HepG2 (cell line): ENCODE measurements around the gene PDP2. TPM values are rescaled to one million over a fixed set of nuclear protein-coding genes. Genes with fewer than 3 reads are reported as not detected.
A peak's percentile ranks its signal among the peaks of the same experiment; 100 is the strongest.

ENCODE experiments used
- ATAD3A ChIP-seq: sonication (generic); formaldehyde crosslinking; IDR thresholded peaks from 2 replicates; pipeline ENCODE4 v1.4.0; 2020; ENCODE audit warnings: missing genetic modification reagents
- CAMTA2 ChIP-seq: sonication (generic); formaldehyde crosslinking; IDR thresholded peaks from 2 replicates; pipeline ENCODE4 v1.4.0; 2020; ENCODE audit warnings: mild to moderate bottlenecking, missing genetic modification reagents, borderline replicate concordance
- HBP1 ChIP-seq: IDR thresholded peaks from 2 replicates; pipeline ENCODE4 v1.6.1; 2016; ENCODE audit warnings: low read depth, control low read depth
- HDAC1 ChIP-seq: sonication (generic); formaldehyde crosslinking; IDR thresholded peaks from 2 replicates; pipeline ENCODE4 v1.5.1; 2020; ENCODE audit warnings: mild to moderate bottlenecking, missing genetic modification reagents
- IKZF5 ChIP-seq: IDR thresholded peaks from 2 replicates; pipeline ENCODE4 v1.6.1; 2018; ENCODE audit warnings: missing genetic modification reagents, mild to moderate bottlenecking, missing compliant biosample characterization
- KDM5B ChIP-seq: sonication (generic); formaldehyde crosslinking; IDR thresholded peaks from 2 replicates; pipeline ENCODE4 v1.4.0; 2020; ENCODE audit warnings: missing genetic modification reagents, mild to moderate bottlenecking, borderline replicate concordance
- LCORL ChIP-seq, 2 experiments: fragments of 450-650 bp in 1 of 2; sonication (generic) in 1 of 2; formaldehyde crosslinking in 1 of 2; IDR thresholded peaks; 2 replicates each; pipeline versions ENCODE4 v1.5.0 to v1.6.1; 2017 to 2020; ENCODE audit warnings: antibody characterized with exemption in 1 of 2, missing genetic modification reagents in 1 of 2
- MED13 ChIP-seq: sonication (generic); formaldehyde crosslinking; IDR thresholded peaks from 2 replicates; pipeline ENCODE4 v1.5.0; 2020; ENCODE audit warnings: missing genetic modification reagents
- NFKB2 ChIP-seq: sonication (generic); formaldehyde crosslinking; IDR thresholded peaks from 2 replicates; pipeline ENCODE4 v1.4.0; 2020; ENCODE audit warnings: missing genetic modification reagents, borderline replicate concordance
- PCBP1 ChIP-seq: fragments of 200-400 bp; formaldehyde crosslinking; IDR thresholded peaks from 2 replicates; pipeline ENCODE4 v1.6.1; 2017; ENCODE audit warnings: mild to moderate bottlenecking, low read depth, low read length, borderline replicate concordance
- PRDM15 ChIP-seq: sonication (generic); formaldehyde crosslinking; IDR thresholded peaks from 2 replicates; pipeline ENCODE4 v1.4.0; 2020; ENCODE audit warnings: missing genetic modification reagents
- RAD21 ChIP-seq: fragments of 450-650 bp; formaldehyde crosslinking; IDR thresholded peaks from 2 replicates; pipeline ENCODE4 v1.5.0; 2020; ENCODE audit warnings: mild to moderate bottlenecking
- SMAD1 ChIP-seq: sonication (generic); formaldehyde crosslinking; IDR thresholded peaks from 2 replicates; pipeline ENCODE4 v1.4.0; 2020; ENCODE audit warnings: missing genetic modification reagents, low read depth, mild to moderate bottlenecking, borderline replicate concordance
- TCF12 ChIP-seq, 2 experiments: fragments of 450-650 bp in 1 of 2; sonication (generic) in 1 of 2; formaldehyde crosslinking in 1 of 2; IDR thresholded peaks; 2 replicates each; pipeline versions ENCODE4 v1.6.1 to v1.8.0; 2017 to 2022; ENCODE audit warnings: antibody characterized with exemption in 1 of 2, mild to moderate bottlenecking in 1 of 2, missing genetic modification reagents in 1 of 2, moderate library complexity in 1 of 2
- XRCC5 ChIP-seq: fragments of 200-400 bp; formaldehyde crosslinking; optimal IDR thresholded peaks from 2 replicates; pipeline ENCODE3; 2017; ENCODE audit warnings: mild to moderate bottlenecking, low read length
- ZBTB8A ChIP-seq: sonication (generic); formaldehyde crosslinking; IDR thresholded peaks from 2 replicates; pipeline ENCODE4 v1.4.0; 2020; ENCODE audit warnings: mild to moderate bottlenecking, low read depth, missing genetic modification reagents, borderline replicate concordance
- ZFY ChIP-seq: sonication (generic); formaldehyde crosslinking; IDR thresholded peaks from 2 replicates; pipeline ENCODE4 v1.4.0; 2020; ENCODE audit warnings: missing genetic modification reagents
- ZNF235 ChIP-seq: sonication (generic); formaldehyde crosslinking; IDR thresholded peaks from 2 replicates; pipeline ENCODE4 v1.8.1; 2023; ENCODE audit warnings: mild to moderate bottlenecking, missing genetic modification reagents, borderline replicate concordance
- ZNF331 ChIP-seq: sonication (generic); formaldehyde crosslinking; IDR thresholded peaks from 2 replicates; pipeline ENCODE4 v1.4.0; 2020; ENCODE audit warnings: missing genetic modification reagents
- ZNF607 ChIP-seq: sonication (generic); formaldehyde crosslinking; IDR thresholded peaks from 2 replicates; pipeline ENCODE4 v1.5.1; 2020; ENCODE audit warnings: missing genetic modification reagents, mild to moderate bottlenecking, borderline replicate concordance
- ZNF639 ChIP-seq: conservative IDR thresholded peaks from 2 replicates; pipeline ENCODE4 v1.6.1; 2018; ENCODE audit warnings: missing genetic modification reagents
- polyA plus RNA-seq, 8 experiments: library from polyadenylated mRNA; depleted of rRNA in 3 of 8; stranded (reverse) in 7 of 8; unstranded in 1 of 8; fragments of >200 nt; fragmentation: Illumina TruSeq in 4 of 8; extraction: Trizol in 4 of 8; gene quantifications; 2 replicates each; pipeline versions ENCODE4 v1.2.1 to v1.2.3, GENCODE V29; 2011 to 2016; ENCODE audit warnings: low read depth in 4 of 8, missing spikeins in 1 of 8, mixed read lengths in 1 of 8; ENCODE audit not compliant: insufficient read depth in 1 of 8
- total RNA-seq, 5 experiments: library from RNA; depleted of rRNA; stranded (reverse); fragments of >200 nt; fragmentation: Illumina TruSeq; extraction: Trizol; gene quantifications; 2 replicates each; pipeline ENCODE4 v1.2.3, GENCODE V29; 2016; ENCODE audit warnings: low read depth in 1 of 5

The PDP2 gene
- total and polyA plus RNA-seq, 2 of the 13 experiments (the other 11 are each of a cell fraction or from before 2014, with no cell fraction given) = 12.8 to 15.8 TPM

GRCh38 chr16:66894948-66895688 is 14.8 kb downstream of the PDP2 start (continued):
- TF ChIP-seq ZBTB8A (CRISPR knock-in tag) = no peak
- TF ChIP-seq PCBP1 = 0 out of 2 replicates have a peak, but pooled peaks have one; percentile 60
- TF ChIP-seq LCORL (IDR thresholded peaks at IDR 0.05) = no peak
- TF ChIP-seq LCORL (CRISPR knock-in tag; IDR thresholded peaks at IDR 0.05) = 0 out of 2 replicates have a peak, but pooled peaks have one; percentile 31
- TF ChIP-seq ZNF639 (CRISPR knock-in tag) = peak; percentile 52; the same call in 1 of the 2 replicates
- TF ChIP-seq ZNF235 (CRISPR knock-in tag) = 0 out of 2 replicates have a peak, but pooled peaks have one; percentile 32
- TF ChIP-seq HBP1 (CRISPR knock-in tag) = 0 out of 2 replicates have a peak, but pooled peaks have one; percentile 44
- TF ChIP-seq IKZF5 (CRISPR knock-in tag) = 0 out of 2 replicates have a peak, but pooled peaks have one; percentile 56
- TF ChIP-seq ZNF607 = 0 out of 2 replicates have a peak, but pooled peaks have one; percentile 54
- TF ChIP-seq TCF12 (IDR thresholded peaks at IDR 0.05) = no peak
- no peak for TF ChIP-seq TCF12 (CRISPR knock-in tag; IDR thresholded peaks at IDR 0.05)
- TF ChIP-seq RAD21 (CRISPR knock-in tag) = peak; percentile 99
- no peak for TF ChIP-seq PRDM15 (CRISPR knock-in tag)
- TF ChIP-seq CAMTA2 (CRISPR knock-in tag) = no peak
- no peak for TF ChIP-seq ATAD3A (CRISPR knock-in tag)
- 0 out of 2 replicates have a peak, but pooled peaks have one; percentile 28 for TF ChIP-seq HDAC1 (CRISPR knock-in tag)
- peak; percentile 70; the same call in 1 of the 2 replicates for TF ChIP-seq KDM5B (CRISPR knock-in tag)
- TF ChIP-seq MED13 (CRISPR knock-in tag) = no peak
- TF ChIP-seq ZNF331 (CRISPR knock-in tag) = peak; percentile 53; the same call in 1 of the 2 replicates
- TF ChIP-seq ZFY = peak; percentile 41; the same call in 1 of the 2 replicates
- TF ChIP-seq SMAD1 = 0 out of 2 replicates have a peak, but pooled peaks have one; percentile 54
- TF ChIP-seq XRCC5 = peak; percentile 28
- TF ChIP-seq NFKB2 (CRISPR knock-in tag) = peak; percentile 21; the same call in 1 of the 2 replicates
